GM12874 (cell line): ENCODE data around the gene TCP11.

ENCODE experiments used
- TF ChIP-seq, protein P1 (sequence below): IDR thresholded peaks from 2 replicates; pipeline ENCODE4 v1.5.1; 2011; ENCODE audit warnings: low read depth, mild to moderate bottlenecking, control low read depth, low read length, moderate library complexity; ENCODE audit not compliant: insufficient read depth

The TCP11 gene

GRCh38 chr6:35154262-35154661 is 13.1 kb upstream of the TCP11 start:
- TF ChIP-seq, protein P1, sequence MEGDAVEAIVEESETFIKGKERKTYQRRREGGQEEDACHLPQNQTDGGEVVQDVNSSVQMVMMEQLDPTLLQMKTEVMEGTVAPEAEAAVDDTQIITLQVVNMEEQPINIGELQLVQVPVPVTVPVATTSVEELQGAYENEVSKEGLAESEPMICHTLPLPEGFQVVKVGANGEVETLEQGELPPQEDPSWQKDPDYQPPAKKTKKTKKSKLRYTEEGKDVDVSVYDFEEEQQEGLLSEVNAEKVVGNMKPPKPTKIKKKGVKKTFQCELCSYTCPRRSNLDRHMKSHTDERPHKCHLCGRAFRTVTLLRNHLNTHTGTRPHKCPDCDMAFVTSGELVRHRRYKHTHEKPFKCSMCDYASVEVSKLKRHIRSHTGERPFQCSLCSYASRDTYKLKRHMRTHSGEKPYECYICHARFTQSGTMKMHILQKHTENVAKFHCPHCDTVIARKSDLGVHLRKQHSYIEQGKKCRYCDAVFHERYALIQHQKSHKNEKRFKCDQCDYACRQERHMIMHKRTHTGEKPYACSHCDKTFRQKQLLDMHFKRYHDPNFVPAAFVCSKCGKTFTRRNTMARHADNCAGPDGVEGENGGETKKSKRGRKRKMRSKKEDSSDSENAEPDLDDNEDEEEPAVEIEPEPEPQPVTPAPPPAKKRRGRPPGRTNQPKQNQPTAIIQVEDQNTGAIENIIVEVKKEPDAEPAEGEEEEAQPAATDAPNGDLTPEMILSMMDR = no peak

- TF ChIP-seq, protein P1 = no peak
Measured at GRCh38 chr6:35152067-35152707, 11.0 kb upstream of the TCP11 start.

DNA sequence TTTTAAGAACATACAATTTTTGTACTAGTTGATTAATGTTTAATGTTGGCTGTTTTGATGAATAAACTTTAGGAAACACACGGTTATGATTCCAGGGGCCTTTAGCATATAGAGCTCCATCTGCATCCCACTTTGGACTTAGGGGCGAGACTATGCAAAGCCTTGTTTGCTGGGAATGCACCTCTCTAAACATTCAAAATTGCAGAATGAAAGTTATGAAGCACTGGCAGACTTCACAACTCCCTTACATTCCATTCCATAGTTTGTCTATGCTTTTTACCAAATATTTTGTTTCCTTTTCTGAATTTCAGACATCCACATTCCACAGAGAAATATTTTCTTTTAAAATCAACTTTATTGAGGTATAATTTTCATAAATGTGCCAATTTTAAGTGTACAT is 10.3 kb upstream of the TCP11 start:
- TF ChIP-seq, protein P1 = no peak

GRCh38 chr6:35149891-35150566 is 8.9 kb upstream of the TCP11 start:
- TF ChIP-seq, protein P1 = no peak

GRCh38 chr6:35148167-35148741 is 7.1 kb upstream of the TCP11 start:
- TF ChIP-seq, protein P1 = no peak

- TF ChIP-seq, protein P1 = no peak
Measured at GRCh38 chr6:35147486-35147885, 6.3 kb upstream of the TCP11 start.

GRCh38 chr6:35147026-35147425 is 5.9 kb upstream of the TCP11 start:
- TF ChIP-seq, protein P1 = no peak
